ENCODE data around the gene GSTCD.

GSTCD gene

GRCh38 chr4:105670684-105671083 lies 37.9 kb upstream of the GSTCD start:
- Histone ChIP-seq H3K27ac (no peak overlapping the region), H3K9me3 (no peaks in the 10 kb centered on the region), H3K27me3 (no peaks in the 10 kb centered on the region), H3K36me3 (no peaks in the 10 kb centered on the region), H3K4me3 (no peak overlapping the region), H3K4me1 (no peaks in the 10 kb centered on the region)
- intact Hi-C loops (cut with DNase I; ENCODE audit: low total_unique reads): no loop called here
- DNase-seq: no peak
- TF ChIP-seq CTCF (IDR thresholded peaks at IDR 0.05): no peak

GRCh38 chr4:105671301-105671700 lies 37.3 kb upstream of the GSTCD start:
- Histone ChIP-seq H3K4me1 (no peaks in the 10 kb centered on the region), H3K4me3 (no peak overlapping the region), H3K36me3 (no peaks in the 10 kb centered on the region), H3K27me3 (no peaks in the 10 kb centered on the region), H3K27ac (no peak overlapping the region), H3K9me3 (no peaks in the 10 kb centered on the region)
- no peak for DNase-seq
- intact Hi-C loops (cut with DNase I; ENCODE audit: low total_unique reads): no loop called here
- TF ChIP-seq CTCF (IDR thresholded peaks at IDR 0.05): no peak

- TF ChIP-seq CTCF (IDR thresholded peaks at IDR 0.05): no peak
- Histone ChIP-seq H3K27ac (no peak overlapping the region), H3K9me3 (no peaks in the 10 kb centered on the region), H3K27me3 (no peaks in the 10 kb centered on the region), H3K4me1 (no peaks in the 10 kb centered on the region), H3K36me3 (no peaks in the 10 kb centered on the region), H3K4me3 (no peak overlapping the region)
- no peak for DNase-seq
- intact Hi-C loops (cut with DNase I; ENCODE audit: low total_unique reads): no loop called here
These were observed 34.6 kb upstream of the GSTCD start for GRCh38 chr4:105674011-105674410.

- no peak for TF ChIP-seq CTCF (IDR thresholded peaks at IDR 0.05)
These were observed 30.9 kb upstream of the GSTCD start for GRCh38 chr4:105677709-105678108.

GRCh38 chr4:105679186-105679585 lies 29.4 kb upstream of the GSTCD start:
- Histone ChIP-seq H3K4me3 (no peak overlapping the region), H3K9me3 (no peaks in the 10 kb centered on the region), H3K4me1 (peaks cover 0 to 5% (median 0%) of the 10 kb centered on the region in 4 donors), H3K36me3 (peaks cover 8 to 19% (median 16%) of the 10 kb centered on the region in 3 donors), H3K27ac (no peak overlapping the region), H3K27me3 (no peaks in the 10 kb centered on the region)
- intact Hi-C loops (cut with DNase I; ENCODE audit: low total_unique reads): no loop called here
- DNase-seq: no peak
- no peak for TF ChIP-seq CTCF (IDR thresholded peaks at IDR 0.05)

More at GRCh38 chr4:105677709-105678108, 30.9 kb upstream of the GSTCD start:
- H3K27me3 ChIP-seq: no peaks in the 10 kb centered on the region
- H3K9me3 ChIP-seq: no peaks in the 10 kb centered on the region
- peaks cover 0 to 2% (median 0%) of the 10 kb centered on the region in 4 donors for H3K4me1 ChIP-seq
- no peak for DNase-seq
- H3K36me3 ChIP-seq: peaks cover 4 to 13% (median 9%) of the 10 kb centered on the region in 3 donors
- no peak overlapping the region for H3K4me3 ChIP-seq
- no peak overlapping the region for H3K27ac ChIP-seq
- intact Hi-C loops (cut with DNase I; ENCODE audit: low total_unique reads): no loop called here

GRCh38 chr4:105683038-105683437 lies 25.5 kb upstream of the GSTCD start:
- intact Hi-C loops (cut with DNase I; ENCODE audit: low total_unique reads): no loop called here
- TF ChIP-seq CTCF (IDR thresholded peaks at IDR 0.05): no peak

More at GRCh38 chr4:105683038-105683437, 25.5 kb upstream of the GSTCD start:
- Histone ChIP-seq H3K4me3 (no peak overlapping the region), H3K27ac (no peak overlapping the region), H3K4me1 (peaks cover 0 to 5% (median 0%) of the 10 kb centered on the region in 4 donors), H3K27me3 (no peaks in the 10 kb centered on the region), H3K9me3 (no peaks in the 10 kb centered on the region), H3K36me3 (peaks cover 36 to 43% (median 41%) of the 10 kb centered on the region in 3 donors)
- no peak for DNase-seq

All from tibial artery (tissue), 4 donors.